ENCODE results near the gene EPB41L1.
A peak's percentile ranks its signal among the peaks of the same experiment; 100 is the strongest.

EPB41L1 gene

DNA sequence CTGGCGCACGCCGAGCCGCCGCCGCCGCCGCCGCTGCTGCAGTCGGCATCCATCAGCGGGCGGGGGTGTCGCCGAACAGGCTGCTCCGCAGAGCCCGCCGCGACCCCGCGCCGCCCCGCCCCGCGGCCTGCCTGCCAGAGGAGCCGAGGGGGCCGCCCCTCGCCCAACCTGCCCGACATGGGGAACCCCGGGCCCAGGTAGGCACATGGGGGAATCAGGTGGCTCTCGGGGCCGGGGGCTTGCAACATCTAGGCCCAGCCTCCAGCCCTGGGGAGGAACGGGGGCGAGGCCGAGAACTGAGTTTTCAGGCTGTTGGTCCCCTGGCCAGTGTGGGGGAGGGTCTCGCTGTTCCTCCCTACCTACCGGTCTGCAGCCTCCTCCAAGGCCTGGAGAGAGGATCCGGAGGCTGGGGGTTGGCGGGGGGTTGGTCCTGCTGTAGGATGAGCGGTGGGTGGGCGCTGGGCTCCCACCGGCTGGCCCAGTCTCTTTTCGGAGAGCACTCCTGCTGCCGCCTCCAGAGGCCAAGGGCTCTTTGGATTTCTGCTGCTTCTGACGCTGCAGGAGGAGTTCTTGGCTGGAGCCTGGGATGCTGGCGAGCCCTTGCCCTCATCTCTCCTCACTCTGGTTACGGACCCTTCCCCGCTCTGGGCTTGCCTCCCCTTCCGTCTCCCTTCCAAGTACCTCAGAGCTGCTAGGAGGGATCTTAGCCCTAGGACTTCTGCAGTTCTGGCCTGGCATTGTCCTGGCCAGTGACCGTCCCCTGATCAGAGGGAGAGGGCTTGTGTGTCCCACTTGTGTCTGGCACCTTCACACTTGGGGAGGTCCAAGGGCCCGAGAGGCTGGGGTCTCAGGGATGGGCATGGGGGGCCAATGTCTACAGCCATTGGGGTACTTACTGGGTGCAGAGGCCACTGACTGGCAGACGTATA, at the start of gene EPB41L1:
EPB41L1 (plus strand) TSS at position 41 of the 929 bp plus-strand sequence. CDS start 19,038 bp downstream, outside the sequence.
- DNase-seq, result peak; percentile 32

DNA sequence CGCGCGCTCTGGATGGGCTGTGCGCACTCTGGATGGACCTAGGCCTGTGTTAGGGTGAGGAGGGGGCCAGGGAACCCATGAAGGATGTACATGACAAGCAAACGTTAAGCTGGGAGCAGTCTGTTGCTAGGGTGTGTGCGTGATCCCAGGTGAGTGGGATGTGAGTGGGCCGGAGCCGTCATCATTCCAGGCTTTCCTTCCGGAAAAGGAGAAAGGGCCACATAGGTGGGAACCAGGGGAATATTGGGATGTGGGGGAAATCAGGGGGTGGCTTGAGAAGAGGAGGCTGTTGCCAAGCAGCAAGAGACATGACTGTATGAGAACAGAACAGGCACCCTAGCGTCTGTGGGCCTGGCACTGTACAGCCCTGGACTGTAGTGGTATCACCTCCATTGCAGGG, 49.7 kb upstream of the EPB41L1 start:
- DNase-seq, result no peak

GRCh38 chr20:36105711-36106226, 48.8 kb upstream of the EPB41L1 start:
- DNase-seq, result no peak

DNA sequence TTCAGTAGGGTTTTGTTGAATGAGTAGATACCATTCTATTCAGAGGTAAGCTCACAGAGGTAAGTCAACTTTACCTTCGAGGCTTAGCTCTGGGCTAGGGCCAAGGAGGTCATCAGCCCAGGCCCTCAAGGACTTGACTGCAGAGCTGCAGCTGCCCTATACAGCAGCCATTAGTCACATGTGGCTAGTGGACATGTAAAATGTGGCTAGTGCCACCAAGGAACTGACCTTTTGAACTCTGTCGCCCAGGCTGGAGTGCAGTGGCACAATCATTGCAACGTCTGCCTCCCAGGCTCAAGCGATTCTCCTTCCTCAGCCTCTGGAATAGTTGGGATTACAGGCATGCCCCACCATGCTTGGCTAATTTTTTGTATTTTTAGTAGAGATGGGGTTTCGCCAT, 47.9 kb upstream of the EPB41L1 start:
- no peak for DNase-seq

DNA sequence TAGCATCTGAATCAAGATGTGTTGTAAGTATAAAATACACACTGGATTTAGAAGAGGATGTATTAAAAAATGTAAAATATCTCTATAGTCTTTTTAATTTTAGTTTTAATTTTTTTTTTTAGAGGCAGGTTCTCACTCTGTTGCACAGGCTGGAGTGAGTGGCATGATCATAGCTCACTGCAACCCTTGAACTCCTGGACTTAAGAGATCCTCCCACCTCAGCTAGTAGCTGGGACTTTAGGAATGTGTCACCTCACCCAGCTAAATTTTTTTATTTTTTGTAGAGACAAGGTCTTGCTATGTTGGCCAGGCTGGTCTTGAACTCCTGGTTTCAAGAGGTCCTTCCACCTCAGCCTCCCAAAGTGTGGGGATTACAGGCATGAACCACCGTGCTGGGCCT, 46.7 kb upstream of the EPB41L1 start:
- DNase-seq, result no peak

GRCh38 chr20:36109251-36109947, 45.1 kb upstream of the EPB41L1 start:
- no peak for DNase-seq

GRCh38 chr20:36110994-36111393, 43.5 kb upstream of the EPB41L1 start:
- no peak for DNase-seq

GRCh38 chr20:36112112-36112511, 42.4 kb upstream of the EPB41L1 start:
- no peak for DNase-seq

DNA sequence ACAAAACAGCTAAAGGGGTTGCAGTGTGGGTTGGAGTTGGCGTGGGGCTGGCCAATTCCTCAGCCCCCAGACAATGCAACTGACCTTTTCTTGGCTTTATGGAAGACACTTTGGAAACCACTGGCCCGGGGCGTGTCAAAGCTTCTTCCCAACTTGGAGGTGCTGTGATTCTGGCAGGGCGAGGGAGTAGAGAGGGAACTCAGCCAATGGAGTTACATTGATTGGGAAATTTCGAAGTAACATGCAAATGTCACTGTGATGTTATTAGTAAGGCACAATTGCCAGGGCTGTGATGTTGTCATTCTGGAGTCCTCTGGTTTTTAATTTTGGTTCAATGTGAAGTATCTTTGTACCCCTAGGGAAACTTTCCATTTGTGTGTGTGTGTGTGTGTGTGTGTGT, 41.5 kb upstream of the EPB41L1 start:
- DNase-seq, result no peak

- no peak for DNase-seq
Observed at GRCh38 chr20:36113566-36114250, 40.8 kb upstream of the EPB41L1 start.

- DNase-seq, result no peak
Observed at GRCh38 chr20:36114707-36115106, 39.8 kb upstream of the EPB41L1 start.

DNA sequence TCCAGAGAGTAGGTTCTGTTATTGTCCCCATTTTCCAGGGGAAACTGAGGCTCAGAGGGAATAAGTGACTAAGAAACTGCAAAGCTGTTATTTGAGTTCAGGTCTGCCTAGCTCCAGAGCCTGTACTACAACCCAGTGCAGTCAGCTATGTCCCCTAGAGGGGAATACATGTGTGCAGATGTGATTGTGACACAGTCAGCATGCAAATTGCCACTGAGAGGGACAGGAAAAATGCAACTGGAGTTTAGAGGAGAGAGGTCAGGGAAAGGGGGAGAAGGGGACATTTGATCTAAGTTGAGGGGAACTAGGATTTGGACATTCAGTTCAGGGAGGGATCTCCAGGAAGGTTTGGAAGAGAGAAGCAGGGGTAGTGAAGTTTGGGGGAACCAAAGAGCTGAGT, 38.6 kb upstream of the EPB41L1 start:
- no peak for DNase-seq

- no peak for DNase-seq
Observed at GRCh38 chr20:36116807-36117441, 37.6 kb upstream of the EPB41L1 start.

GRCh38 chr20:36117638-36118037, 36.9 kb upstream of the EPB41L1 start:
- no peak for DNase-seq

- DNase-seq, result no peak
Observed at GRCh38 chr20:36118371-36118770, 36.2 kb upstream of the EPB41L1 start.

DNA sequence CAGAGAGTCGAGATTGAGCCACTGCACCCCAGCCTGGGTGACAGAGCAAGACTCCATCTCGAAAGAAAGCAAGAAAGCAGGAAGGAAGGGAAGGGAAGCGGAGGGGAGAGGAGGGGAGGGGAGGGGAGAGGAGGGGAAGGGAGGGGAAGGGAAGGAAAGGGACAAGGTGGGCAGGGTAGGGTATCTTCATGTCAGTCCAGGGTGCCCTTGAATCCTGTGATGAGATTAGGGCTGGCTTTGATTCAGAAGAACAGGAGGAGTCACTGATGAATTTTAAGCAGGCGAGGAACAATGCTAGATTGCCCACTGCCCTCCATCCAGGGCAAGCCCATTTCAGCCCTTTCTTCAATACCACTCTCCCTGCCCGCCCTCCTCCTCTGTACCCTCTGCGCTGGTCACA, 35.0 kb upstream of the EPB41L1 start:
- no peak for DNase-seq

GRCh38 chr20:36120241-36120640, 34.3 kb upstream of the EPB41L1 start:
- no peak for DNase-seq

GRCh38 chr20:36120991-36121390, 33.5 kb upstream of the EPB41L1 start:
- DNase-seq, result no peak

GRCh38 chr20:36121981-36122930, 32.3 kb upstream of the EPB41L1 start:
- DNase-seq, result no peak

DNA sequence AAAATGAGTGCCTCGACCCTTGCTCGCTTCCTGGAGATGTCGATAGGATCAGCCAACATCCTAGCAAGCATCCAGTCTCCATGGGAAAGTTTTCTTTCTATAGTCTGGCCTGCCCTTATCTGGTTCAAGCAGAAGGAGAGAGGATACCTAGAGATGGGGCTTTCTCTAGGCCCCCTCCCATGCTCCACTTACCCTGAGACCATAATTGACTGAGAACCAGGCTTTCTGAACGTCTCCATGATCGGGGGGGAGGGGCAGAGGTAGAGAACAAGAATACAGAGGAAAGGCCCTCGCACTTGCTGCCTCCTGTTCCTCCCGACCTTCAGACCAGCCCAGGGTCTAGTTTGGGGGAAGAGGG, 31.6 kb upstream of the EPB41L1 start:
- DNase-seq, result no peak

DNA sequence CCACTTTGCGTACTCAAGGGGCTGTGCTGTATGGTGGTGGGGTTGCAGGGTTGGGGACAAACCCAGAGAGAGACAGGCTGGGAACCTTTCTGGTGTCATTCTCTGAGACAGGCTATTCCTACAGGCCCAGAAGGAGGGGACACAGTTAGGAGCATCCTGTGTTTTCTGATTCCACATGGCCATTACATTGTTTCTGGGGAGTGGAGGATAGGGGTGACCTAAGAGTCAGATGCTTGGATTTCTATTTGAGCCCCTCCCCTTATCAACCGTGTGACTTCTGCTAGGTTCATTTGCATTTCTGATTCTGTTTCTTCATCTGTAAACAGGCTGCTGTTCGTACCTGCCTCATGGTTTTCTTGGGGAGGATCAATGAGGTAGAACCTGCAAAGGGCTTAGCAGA, 29.4 kb upstream of the EPB41L1 start:
- DNase-seq, result no peak
